GM10248 (cell line): ENCODE measurements around the gene PRKCA.

Source experiments
- CTCF ChIA-PET: fragments of 300-600 bp; sonication (Branson Sonifier 250); formaldehyde crosslinking; extraction: SDS; loops from one replicate; lab custom pipeline; 2021; ENCODE audit warnings: antibody characterized with exemption; lab: Yijun Ruan, JAX
- POLR2A ChIA-PET: fragments of 350-650 bp; sonication (Branson Sonifier 250); formaldehyde crosslinking; extraction: SDS; loops from one replicate; lab custom pipeline; 2020; ENCODE audit warnings: antibody characterized with exemption; lab: Yijun Ruan, JAX
- DNase-seq: peaks from one replicate; pipeline ENCODE4 v3.0.0; 2012; ENCODE audit errors: extremely low spot score
- TF ChIP-seq, protein P1 (sequence below): IDR thresholded peaks from 2 replicates; pipeline ENCODE4 v1.5.1; 2012; ENCODE audit warnings: mild to moderate bottlenecking, low read depth; ENCODE audit errors: extremely low read depth, missing control alignments, control extremely low read depth

Gene PRKCA

GRCh38 chr17:66570447-66571195 is 268.2 kb downstream of the PRKCA start:
- ChIA-PET POLR2A (no interaction called here), CTCF (interaction anchor here (3.0 kb wide), 1 partner anchor 9 kb away, joined by 10 read pairs; no protein-coding TSS in a partner anchor)
- DNase-seq: no peak
- TF ChIP-seq, protein P1, sequence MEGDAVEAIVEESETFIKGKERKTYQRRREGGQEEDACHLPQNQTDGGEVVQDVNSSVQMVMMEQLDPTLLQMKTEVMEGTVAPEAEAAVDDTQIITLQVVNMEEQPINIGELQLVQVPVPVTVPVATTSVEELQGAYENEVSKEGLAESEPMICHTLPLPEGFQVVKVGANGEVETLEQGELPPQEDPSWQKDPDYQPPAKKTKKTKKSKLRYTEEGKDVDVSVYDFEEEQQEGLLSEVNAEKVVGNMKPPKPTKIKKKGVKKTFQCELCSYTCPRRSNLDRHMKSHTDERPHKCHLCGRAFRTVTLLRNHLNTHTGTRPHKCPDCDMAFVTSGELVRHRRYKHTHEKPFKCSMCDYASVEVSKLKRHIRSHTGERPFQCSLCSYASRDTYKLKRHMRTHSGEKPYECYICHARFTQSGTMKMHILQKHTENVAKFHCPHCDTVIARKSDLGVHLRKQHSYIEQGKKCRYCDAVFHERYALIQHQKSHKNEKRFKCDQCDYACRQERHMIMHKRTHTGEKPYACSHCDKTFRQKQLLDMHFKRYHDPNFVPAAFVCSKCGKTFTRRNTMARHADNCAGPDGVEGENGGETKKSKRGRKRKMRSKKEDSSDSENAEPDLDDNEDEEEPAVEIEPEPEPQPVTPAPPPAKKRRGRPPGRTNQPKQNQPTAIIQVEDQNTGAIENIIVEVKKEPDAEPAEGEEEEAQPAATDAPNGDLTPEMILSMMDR: no peak

DNA sequence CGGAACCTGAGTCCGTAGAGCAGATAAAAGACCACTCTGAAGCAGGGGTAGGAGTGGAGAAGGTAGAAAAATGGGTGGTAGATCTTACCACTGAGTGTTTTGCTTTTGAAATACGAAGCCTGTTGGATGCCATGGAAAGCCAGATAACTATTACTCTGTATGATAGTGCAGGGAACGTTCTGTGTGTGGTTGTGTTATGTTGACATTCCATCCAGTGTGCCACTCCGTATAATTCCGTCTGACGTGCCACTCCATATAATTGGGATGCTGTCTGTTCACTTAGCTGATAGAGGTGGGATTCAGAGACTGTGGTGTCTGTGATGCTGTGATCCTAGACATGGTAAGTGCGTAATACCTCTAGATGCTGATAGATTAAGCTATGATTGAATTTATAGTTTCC is 269.3 kb downstream of the PRKCA start:
- ChIA-PET CTCF (no interaction called here), POLR2A (no interaction called here)
- TF ChIP-seq, protein P1: no peak
- DNase-seq: no peak

DNA sequence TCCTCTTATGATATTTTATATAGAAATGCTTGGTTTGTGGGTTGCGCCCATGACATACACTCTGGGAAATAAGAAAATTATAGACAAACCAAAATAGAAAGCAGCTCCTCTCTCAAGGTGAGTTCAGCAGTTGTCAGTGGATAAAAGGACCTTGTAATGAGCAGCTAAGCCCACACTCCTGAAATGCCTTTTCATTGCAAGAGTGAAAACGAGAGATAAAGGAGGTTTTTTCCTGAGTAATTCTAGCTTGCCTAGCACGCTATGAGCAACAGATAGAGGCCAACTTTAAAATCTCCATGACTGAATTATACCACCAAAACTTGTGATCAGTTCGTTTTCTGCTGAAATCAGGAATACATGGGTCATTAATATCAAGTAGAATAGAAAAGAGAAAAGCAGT is 270.7 kb downstream of the PRKCA start:
- DNase-seq: no peak
- CTCF ChIA-PET: interaction anchor here (1.1 kb wide), 2 partner anchors 32 to 44 kb away, joined by 3 to 4 read pairs; no protein-coding TSS in a partner anchor
- POLR2A ChIA-PET: no interaction called here
- TF ChIP-seq, protein P1: no peak

GRCh38 chr17:66574123-66574522 is 271.7 kb downstream of the PRKCA start:
- DNase-seq: no peak
- POLR2A ChIA-PET: no interaction called here
- TF ChIP-seq, protein P1: no peak
- CTCF ChIA-PET: interaction anchor here (1.1 kb wide), 1 partner anchor 26 kb away, joined by 3 read pairs; no protein-coding TSS in a partner anchor

DNA sequence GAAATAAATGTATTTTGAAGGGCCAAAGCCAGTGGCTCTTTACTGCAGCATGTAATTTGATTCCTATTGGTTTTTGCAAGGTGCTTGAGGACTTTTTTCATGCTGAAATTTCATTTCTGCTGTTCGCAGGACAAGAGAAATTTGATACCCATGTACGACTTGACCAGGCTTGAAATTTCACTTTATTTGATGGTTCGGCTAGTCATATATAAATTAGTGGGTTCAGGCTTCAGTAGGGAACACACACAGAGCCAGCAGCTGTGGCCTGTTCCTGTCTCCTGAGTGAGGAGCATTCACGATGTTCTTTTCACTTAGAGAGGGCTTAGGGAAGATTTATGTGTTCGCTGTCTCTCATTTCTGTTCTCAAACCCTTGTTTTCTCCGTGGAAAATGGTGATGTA is 274.1 kb downstream of the PRKCA start:
- DNase-seq: no peak
- ChIA-PET CTCF (interaction anchor here (1.7 to 2.8 kb wide), 2 partner anchors 8 to 9 kb away, joined by 6 to 13 read pairs; no protein-coding TSS in a partner anchor), POLR2A (no interaction called here)
- TF ChIP-seq, protein P1: no peak

DNA sequence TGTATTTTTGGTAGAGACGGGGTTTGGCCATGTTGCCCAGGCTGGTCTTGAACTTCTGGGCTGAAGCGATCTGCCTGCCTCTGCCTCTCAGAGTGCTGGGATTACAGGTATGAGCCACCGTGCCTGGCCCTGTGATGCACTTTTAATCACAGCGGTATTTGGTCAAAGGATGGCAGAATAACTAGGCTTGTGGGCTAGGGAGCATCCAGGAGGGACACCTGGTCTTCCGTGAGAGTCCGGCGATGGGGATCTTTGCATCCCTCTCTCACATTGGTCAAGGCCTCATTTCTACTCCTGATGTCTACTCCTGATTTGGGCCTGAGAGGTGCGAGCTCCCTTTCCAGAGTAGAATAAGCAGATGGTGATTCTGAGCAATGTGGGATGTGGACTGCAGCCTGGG is 274.6 kb downstream of the PRKCA start:
- ChIA-PET POLR2A (no interaction called here), CTCF (interaction anchor here (1.7 to 2.8 kb wide), 2 partner anchors 9 to 10 kb away, joined by 6 to 13 read pairs; no protein-coding TSS in a partner anchor)
- TF ChIP-seq, protein P1: no peak
- DNase-seq: no peak
